ENCODE results near the gene PFN3.

Gene PFN3

GRCh38 chr5:177437623-177438022 lies 37.2 kb upstream of the PFN3 start:
- no peak for DNase-seq

DNA sequence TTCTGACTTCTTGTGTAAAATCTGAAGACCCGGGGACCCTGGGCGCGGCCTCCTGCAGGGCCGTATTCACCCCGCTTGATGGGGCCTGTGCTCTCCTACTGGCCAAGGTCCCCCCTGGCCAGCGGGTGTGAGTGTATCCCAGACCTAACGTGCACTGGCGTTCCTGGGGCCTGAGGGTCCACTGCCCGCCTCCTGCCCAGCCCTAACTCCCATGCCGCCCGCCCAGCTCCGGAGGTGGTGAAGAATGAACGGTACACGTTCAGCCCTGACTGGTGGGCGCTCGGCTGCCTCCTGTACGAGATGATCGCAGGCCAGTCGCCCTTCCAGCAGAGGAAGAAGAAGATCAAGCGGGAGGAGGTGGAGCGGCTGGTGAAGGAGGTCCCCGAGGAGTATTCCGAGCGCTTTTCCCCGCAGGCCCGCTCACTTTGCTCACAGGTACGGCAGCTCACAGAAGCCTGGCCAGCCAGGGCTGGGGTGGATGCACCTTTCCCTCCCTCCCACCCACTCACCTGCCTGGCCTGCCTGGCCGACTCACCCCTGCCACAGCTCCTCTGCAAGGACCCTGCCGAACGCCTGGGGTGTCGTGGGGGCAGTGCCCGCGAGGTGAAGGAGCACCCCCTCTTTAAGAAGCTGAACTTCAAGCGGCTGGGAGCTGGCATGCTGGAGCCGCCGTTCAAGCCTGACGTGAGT lies 35.5 kb upstream of the PFN3 start:
- DNase-seq = no peak

DNA sequence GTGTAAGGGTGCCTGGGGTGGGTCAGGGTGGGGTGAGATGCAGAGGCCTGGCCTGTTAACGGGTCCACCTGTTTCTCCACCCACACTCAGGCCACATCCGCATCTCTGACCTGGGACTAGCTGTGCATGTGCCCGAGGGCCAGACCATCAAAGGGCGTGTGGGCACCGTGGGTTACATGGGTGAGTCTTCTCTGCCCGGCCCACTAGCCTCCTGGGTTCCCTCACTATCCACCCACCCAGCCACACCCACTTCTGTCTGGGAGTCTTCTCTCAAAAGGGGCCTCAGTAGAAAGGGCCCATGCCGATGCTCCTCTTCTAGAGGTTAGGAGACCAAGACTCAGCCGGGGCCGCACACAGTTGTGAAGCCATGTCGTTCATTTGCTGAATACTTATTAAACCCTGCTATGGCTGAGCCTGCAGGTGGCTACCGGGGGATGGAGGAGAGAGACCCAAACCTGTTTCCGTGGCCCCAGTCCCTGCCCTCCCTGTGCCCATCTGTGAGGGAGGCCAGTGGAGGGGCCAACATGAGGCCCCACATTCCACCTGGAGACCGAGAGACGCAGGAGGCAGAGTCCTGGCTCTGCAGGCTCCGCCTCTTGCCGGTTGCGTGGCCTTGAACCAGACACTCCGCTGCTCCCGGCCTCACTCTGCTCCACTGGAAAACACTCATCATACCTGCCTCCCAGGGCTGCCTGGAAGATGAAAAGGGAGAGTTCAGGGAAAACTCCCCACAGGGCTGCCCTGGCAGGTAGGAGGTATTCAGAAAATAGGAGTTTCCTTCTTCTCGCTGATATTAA lies 34.7 kb upstream of the PFN3 start:
- no peak for DNase-seq

DNA sequence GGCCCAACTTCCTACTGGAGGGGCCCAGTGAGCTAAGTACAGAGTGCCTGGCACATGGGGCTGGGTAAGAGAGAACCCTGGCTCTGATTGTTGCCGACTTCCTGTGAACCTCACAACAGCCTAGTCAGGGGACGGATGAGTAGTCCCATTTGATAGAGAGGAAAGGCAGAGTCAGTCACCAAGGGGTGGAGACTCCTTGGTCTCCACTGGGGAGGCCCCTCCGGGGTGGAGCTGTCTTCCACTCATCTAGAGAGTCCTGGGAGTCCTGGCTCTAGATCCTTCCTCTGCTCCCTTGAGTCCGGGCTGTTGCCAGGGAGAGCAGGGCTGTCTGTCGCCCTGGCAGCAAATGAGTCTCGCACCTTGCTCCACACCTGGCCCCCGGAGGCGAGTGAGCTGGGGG lies 34.0 kb upstream of the PFN3 start:
- DNase-seq = peak; percentile 72

DNA sequence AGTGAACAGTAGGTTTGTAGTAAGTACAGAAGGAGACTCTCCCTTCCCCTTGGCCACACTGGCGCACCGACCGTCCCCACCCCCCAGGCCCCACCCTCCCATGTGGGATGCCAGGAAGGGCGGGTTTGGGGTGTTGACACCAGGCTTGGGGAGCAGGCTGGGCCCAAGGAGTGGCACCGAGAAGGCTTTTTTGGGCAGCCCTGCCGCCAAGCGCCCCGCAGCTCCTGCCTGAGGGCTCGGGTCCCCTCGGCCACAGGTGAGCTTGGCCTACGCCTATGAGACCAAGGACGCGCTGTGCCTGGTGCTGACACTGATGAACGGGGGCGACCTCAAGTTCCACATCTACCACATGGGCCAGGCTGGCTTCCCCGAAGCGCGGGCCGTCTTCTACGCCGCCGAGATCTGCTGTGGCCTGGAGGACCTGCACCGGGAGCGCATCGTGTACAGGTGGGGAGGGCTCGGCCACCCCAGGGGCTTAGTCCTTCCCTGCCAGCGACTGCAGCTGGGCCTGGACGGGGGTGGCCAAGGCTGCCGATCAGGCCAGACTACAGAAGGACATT lies 33.3 kb upstream of the PFN3 start:
- no peak for DNase-seq

GRCh38 chr5:177432839-177433657 lies 32.6 kb upstream of the PFN3 start:
- no peak for DNase-seq

GRCh38 chr5:177432143-177432838 lies 31.8 kb upstream of the PFN3 start:
- DNase-seq = peak; percentile 79

GRCh38 chr5:177431317-177432142 lies 31.1 kb upstream of the PFN3 start:
- peak; percentile 89 for DNase-seq

GRCh38 chr5:177430972-177431316 lies 30.5 kb upstream of the PFN3 start:
- DNase-seq = no peak

DNA sequence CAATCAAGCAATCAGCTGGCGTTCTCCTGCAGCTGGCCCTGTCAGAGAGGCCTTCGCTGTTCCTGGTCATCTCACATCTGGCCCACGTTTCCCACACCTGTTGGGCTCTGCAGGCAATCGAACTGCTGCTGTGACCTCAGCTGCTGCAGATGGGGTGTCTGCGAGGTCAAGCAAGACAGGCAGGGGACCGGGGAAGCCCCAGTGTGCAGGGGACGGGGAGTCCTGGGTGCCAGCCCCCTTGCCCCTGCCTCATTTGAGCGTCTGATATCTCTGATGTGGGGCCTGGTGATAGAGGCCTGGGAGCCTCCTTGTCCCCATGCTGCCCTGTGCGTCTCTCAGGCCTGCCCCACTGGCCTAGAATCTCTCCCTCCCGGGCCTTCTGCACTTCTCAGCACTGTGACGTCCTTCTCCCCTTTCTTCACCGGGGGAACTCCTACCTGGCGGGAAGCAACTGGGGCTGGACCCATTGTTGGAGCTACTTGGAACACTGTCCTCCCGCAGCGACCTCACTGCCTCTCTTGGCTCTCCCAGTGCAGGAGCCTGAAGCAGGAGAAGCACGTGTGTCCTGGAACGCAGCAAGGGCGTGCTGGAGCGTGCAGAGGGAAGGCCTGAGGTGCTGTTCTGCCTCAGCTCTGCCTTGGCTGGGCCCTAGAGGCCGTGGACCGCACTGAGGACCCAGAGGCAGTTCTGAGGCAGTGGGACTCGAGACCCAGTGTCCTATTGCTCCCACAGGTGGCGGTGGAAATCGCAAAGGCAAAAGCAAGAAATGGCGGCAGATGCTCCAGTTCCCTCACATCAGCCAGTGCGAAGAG lies 29.9 kb upstream of the PFN3 start:
- DNase-seq = no peak

- peak; percentile 92 for DNase-seq
These were observed 29.0 kb upstream of the PFN3 start for GRCh38 chr5:177429248-177430040.

GRCh38 chr5:177428574-177429217 lies 28.2 kb upstream of the PFN3 start:
- no peak for DNase-seq

DNA sequence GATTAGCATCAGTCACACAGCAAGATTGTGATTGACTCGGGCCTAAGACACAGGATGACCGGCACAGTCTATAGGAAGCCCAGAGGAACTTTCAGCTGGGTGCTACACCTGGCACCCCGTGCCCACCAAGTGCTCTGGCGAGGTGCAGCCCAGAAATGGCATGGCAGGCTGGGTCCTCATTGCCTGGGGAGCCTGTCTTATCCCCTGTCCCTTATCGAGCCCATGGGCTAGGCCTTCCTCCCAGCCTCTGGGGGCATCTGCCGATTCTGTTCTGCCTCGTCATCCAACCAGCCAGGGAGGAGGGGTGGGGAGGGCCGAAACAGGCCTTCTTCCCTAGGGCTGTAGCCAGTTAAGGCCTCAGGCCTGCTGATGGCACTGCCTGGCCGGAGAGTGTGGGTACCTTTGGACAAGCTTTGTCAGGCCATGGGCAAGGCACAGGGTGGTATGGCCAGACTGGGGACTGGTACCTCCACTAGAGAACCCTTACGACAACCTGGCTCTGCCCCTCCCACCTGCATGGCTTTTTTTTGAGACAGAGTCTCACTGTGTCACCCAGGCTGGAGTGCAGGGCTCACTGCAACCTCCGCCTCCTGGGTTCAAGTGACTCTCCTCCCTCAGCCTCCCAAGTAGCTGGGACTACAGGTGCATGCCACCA lies 27.6 kb upstream of the PFN3 start:
- DNase-seq = peak; percentile 70

GRCh38 chr5:177427211-177427822 lies 26.9 kb upstream of the PFN3 start:
- DNase-seq = no peak

GRCh38 chr5:177426566-177427210 lies 26.2 kb upstream of the PFN3 start, which contains the start of gene GRK6:
Gene GRK6, plus strand, starts transcription at chr5:177426676. Its CDS starts 170 bp downstream, at chr5:177426846.
- DNase-seq = peak; percentile 75

GRCh38 chr5:177425801-177426565 lies 25.5 kb upstream of the PFN3 start:
- DNase-seq = peak; percentile 100

DNA sequence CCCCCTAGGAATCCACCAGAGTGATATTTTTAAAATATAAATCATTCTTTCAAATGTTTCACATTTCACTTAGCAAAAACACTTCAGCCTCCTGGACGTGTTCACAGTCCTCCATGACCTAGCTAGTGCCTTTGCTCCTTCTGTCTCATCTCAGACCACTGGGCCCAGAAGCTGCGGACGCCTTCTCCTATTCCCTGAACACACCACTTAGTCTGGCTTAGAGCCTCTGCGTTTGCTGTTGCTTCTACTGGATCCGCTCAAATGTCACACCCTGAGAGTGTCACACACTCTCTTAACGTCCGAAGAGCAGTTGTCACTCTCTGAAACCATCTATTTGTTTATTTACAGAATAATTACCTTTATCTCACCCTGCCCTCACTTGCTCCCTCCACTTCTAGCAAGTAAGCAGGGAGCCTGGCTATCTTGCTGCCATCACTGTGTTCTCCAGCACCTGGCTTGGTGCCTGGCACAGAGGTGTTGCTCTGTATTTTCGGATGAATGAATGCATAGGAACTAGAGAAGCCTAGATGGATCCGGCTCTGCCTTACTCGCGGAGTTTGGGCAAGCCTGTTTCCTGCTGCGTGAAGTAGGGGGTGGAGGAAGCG lies 24.8 kb upstream of the PFN3 start:
- DNase-seq = no peak
